ENCODE results near the gene DISC1.
A peak's percentile ranks its signal among the peaks of the same experiment; 100 is the strongest.

Gene DISC1

DNA sequence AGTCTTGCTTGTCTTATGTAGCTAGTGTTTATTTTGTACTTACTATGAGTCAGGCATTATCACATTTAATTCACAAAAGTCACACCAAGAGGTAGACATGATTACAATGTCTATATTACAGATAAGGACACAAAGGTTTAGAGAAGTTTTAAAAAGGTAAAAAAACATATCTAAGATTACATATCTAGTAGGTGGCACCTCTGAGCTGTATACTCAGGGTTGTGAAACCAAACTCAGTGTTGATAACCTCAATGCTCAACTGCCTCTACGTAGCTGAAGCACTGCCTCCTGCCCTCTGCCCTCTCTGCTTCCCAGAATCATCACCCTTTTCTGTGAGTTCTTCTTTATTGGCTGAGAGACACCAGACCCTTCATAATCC lies 431.3 kb downstream of the DISC1 start:
- DNase-seq = no peak

DNA sequence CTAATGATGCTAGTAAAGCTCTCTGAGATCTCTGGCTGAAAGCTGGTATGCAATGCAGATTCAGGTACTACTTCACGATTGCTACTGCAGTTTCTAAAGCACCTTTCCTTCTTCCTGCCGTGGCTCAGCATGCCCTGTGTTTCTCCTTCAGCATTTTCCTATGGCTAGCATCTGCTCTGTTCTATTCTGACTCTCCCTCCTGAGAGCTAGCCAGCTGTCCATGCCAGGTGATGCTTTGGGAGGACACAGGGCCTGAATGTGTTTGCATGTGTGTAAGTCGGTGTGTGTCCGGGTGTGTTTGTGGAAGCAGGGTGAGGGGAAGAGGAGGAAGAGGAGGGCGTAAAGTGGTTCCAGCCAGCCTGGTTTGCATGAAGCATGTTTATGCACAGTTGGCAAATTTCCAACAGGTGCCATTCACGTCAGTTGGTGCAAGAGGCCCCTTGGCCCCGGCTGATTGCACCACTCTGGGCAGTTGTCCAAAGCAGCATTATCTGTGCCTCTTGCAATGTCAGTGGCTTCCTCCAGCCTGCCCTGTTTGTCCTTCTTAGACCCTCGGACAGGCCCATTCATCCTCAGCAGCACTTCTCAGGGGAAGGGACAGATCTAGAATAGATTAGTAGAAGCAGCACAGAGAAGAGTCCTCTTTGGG lies 433.3 kb downstream of the DISC1 start:
- peak; percentile 2 to 47 (median 6) for DNase-seq

DNA sequence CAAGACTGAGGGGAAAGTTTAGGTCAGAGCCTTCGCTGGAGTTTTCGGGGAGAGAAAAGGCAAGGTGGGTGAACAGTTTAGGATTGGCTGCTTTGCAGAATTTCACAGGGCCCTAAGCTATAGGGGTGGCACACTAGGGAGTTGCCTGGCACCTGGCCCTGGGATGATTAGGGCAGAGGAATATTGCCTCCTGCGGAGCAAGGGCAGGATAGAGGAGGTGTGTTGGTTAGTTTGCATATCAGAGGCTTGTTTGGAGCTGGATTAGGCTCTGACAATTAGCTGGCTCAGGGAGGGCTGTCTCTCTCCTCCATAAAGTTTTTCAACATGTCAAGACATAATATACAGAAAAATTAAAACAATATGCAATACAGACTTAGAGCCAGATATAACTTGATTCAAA lies 436.4 kb downstream of the DISC1 start:
- no peak for DNase-seq

DNA sequence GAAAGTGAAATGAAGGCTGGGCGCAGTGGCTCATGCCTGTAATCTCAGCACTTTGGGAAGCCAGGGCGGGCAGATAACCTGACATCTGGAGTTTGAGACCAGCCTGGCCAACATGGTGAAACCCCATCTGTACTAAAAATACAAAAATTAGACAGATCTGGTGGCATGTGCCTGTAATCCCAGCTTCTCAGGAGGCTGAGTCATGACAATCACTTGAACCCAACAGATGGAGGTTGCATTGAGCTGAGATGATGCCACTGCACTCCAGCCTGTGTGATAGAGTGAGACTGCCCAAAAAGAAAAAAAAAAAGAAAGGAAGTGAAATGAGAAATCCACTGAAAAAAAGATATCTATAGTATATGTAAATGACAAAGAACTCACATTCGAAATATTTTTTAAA lies 439.9 kb downstream of the DISC1 start:
- DNase-seq = no peak

DNA sequence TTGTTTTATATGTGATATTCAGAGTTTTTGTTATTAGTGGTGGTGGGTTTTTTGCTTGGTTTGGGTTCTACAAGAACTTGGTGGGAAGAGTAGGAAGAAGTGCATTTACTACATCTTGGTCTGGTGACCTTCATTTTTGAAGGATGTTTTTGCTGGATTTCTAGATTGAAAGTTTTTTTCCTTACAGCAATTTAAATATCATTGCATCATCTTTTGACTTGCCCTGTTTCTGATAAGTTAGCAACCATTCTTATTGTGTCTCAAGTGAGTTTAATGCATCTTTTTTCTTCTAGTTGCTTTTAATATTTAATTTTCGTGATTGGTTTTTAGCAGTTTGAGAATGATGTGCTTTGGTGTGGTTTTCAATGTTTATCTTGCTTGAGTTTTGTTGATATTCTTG lies 447.7 kb downstream of the DISC1 start:
- DNase-seq = no peak

DNA sequence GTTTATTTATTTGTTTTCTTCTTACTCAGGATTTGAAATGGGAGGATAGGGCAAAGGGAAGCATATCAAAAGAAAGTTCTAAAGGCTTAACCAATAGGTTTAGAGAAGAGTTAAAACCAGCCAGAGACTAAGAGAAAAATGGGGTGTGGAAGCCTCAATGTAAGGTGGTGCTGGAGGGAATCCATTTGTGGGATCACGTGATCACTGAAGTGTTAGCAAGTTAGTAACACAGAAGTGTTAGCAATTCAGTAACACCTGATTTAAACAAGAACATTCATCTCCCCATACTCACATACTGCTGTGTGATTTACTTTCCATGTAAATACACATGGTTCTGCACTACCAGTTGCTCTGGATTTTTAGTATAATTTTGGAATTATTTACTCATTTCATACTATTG lies 451.2 kb downstream of the DISC1 start:
- DNase-seq = no peak

DNA sequence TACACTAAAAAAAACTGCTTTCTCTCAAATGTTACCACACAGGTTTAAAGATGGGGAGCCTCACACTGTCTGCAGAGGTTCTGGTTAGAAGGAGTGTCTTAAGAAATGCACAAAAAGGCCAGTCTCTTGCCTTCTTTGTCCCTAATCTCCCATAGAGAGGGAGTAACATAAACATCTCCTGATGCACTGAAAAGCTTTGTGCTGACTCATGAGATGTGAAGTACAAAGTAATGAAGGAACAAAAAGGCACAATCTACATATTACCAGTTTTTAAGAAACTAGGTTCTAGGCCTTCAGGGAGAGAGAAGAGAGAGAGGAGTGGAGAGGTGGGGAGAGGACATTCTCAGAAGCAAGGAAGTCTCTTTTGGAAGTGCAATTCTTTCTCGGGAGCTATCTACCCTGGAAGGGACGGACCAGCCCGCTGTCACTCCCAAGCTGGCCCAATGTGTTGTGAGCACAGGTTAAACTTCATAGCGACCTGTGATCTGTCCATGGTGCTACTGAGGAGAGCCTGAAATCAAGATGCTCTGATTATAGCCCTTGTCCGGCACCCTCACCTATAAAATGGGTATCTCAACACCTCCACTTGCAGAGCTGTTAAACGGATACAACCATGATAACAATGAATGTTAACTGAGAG lies 458.1 kb downstream of the DISC1 start:
- no peak for DNase-seq

DNA sequence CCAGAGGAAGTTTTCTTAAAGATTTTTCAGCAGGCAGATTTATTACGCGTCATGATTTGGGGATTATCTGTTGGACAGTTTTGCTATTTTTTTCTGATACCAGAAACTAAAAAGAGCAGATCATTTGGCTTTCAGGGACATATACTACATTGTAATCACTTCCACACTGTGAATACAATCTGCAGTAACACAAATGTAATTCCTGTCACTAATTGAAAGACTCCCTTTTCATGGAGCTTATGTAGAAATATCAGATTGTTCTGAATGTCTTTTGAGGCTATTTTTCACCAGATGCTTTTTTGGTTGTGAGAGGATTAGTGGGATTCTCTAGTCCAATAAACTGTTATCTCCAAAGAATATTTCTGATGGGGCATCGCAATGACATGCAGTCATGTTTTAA lies 464.2 kb downstream of the DISC1 start:
- DNase-seq = no peak

Data from NCI-H1417 (cell line).